ENCODE measurements around the gene KCNQ4. TPM values are rescaled to one million over a fixed set of nuclear protein-coding genes. Genes with fewer than 3 reads are reported as not detected.

Gene KCNQ4
- total RNA-seq, 1 experiment from 2014 or later = 1.6 TPM

DNA sequence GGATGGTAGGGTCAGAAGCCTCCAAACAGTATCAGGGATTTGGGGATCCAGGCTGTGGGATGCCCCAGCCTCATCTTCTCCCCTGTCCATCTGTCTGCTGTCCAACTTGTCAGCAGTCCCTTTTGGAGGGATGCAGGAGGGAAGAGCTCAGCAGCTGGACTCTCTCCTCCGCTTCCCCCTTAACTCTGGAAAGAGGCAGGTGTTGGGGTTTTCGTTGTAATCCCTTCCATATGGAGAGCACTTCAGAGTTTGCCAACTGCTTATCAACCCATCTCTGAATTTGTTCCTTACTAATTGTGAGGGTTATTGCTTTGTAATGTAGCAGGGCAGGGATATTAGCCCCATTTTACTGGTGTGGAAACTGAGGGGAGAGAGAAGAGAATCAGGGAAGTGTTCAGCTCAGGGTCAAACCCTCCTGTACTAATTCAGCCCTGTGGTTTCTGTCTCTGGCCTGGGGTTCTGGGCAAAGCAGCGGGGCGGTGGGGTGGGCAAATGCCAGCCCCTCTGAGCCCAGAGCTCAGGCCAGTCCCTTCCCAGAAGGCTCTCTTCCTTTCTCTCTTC, 75.3 kb downstream of the KCNQ4 start:
- intact Hi-C loops (cut with micrococcal nuclease; ENCODE audit: unreplicated experiment) = no loop called here
- ChIA-PET CTCF (no interaction called here), POLR2A (no interaction called here)
- no peak for DNase-seq
- H3K36me3 Mint-ChIP-seq (ENCODE audit: insufficient read depth, unreplicated experiment) = peaks cover 6% of the 10 kb centered on the region
- Histone ChIP-seq H3K36me3 (ENCODE audit: control insufficient read depth, insufficient read depth, low read length) (no peaks in the 10 kb centered on the region), H3K9me3 (no peaks in the 10 kb centered on the region), H3K4me3 (ENCODE audit: low read depth, low read length) (no peak overlapping the region), H3K27me3 (replicated peaks; ENCODE audit: control insufficient read depth, insufficient read depth, low read length) (no peaks in the 10 kb centered on the region), H3K4me1 (peaks cover 14% of the 10 kb centered on the region)
- H3K4me1 Mint-ChIP-seq (ENCODE audit: low read depth, unreplicated experiment) = no peaks in the 10 kb centered on the region
- H3K27ac Mint-ChIP-seq (ENCODE audit: unreplicated experiment) = no peak overlapping the region
- H3K27me3 Mint-ChIP-seq (ENCODE audit: insufficient read depth, unreplicated experiment) = no peaks in the 10 kb centered on the region
- TF ChIP-seq, protein P1, sequence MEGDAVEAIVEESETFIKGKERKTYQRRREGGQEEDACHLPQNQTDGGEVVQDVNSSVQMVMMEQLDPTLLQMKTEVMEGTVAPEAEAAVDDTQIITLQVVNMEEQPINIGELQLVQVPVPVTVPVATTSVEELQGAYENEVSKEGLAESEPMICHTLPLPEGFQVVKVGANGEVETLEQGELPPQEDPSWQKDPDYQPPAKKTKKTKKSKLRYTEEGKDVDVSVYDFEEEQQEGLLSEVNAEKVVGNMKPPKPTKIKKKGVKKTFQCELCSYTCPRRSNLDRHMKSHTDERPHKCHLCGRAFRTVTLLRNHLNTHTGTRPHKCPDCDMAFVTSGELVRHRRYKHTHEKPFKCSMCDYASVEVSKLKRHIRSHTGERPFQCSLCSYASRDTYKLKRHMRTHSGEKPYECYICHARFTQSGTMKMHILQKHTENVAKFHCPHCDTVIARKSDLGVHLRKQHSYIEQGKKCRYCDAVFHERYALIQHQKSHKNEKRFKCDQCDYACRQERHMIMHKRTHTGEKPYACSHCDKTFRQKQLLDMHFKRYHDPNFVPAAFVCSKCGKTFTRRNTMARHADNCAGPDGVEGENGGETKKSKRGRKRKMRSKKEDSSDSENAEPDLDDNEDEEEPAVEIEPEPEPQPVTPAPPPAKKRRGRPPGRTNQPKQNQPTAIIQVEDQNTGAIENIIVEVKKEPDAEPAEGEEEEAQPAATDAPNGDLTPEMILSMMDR (IDR thresholded peaks at IDR 0.05; ENCODE audit: insufficient read depth in 1 of 2, low read depth in 1 of 2, low read length in 1 of 2, severe bottlenecking in 1 of 2, unreplicated experiment in 1 of 2) = no peak
- no peaks in the 10 kb centered on the region for H3K9me3 Mint-ChIP-seq (ENCODE audit: unreplicated experiment)
- no TSS peak for BruUV-seq (replicated peaks)
- H3K4me3 Mint-ChIP-seq (ENCODE audit: unreplicated experiment) = no peak overlapping the region

DNA sequence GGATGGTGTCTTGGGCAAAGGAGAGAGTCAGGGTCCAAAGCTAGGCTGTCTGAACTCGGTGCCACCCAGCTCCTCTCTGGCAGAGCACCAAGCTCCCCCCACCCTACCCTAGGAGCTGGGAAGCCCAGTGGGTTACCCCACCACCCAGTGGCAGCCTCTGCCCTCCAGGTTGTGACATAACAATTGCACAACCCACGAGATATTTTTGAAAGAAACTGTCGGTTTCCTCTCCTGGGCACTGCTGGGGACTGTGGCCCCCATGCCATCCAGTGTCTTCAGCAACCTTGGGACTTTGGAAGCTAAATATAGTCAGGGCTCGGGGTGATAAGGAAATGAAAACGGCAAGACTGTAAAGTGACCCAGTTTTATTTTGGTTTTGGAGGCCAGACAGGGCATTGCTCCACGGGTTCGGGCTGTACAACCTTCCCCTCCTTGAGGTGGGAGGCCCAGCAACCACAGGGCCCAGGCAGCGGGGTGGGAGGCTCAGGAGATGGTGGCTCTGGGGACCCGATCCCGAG, 77.2 kb downstream of the KCNQ4 start:
- no peaks in the 10 kb centered on the region for H3K27me3 ChIP-seq (replicated peaks; ENCODE audit: control insufficient read depth, insufficient read depth, low read length)
- H3K4me1 ChIP-seq = peaks cover 24% of the 10 kb centered on the region
- POLR2A ChIA-PET = no interaction called here
- Mint-ChIP-seq H3K36me3 (ENCODE audit: insufficient read depth, unreplicated experiment) (peaks cover 6% of the 10 kb centered on the region), H3K4me3 (ENCODE audit: unreplicated experiment) (peak overlapping the region; percentile 84), H3K27ac (ENCODE audit: unreplicated experiment) (peak overlapping the region; percentile 85), H3K27me3 (ENCODE audit: insufficient read depth, unreplicated experiment) (no peaks in the 10 kb centered on the region), H3K4me1 (ENCODE audit: low read depth, unreplicated experiment) (no peaks in the 10 kb centered on the region), H3K9me3 (ENCODE audit: unreplicated experiment) (no peaks in the 10 kb centered on the region)
- intact Hi-C loops (cut with micrococcal nuclease; ENCODE audit: unreplicated experiment) = no loop called here
- peak overlapping the region; percentile 52 for H3K4me3 ChIP-seq (ENCODE audit: low read depth, low read length)
- CTCF ChIA-PET = interaction anchor here (0.8 kb wide), 1 partner anchor 88 kb away, joined by 5 read pairs; no protein-coding TSS in a partner anchor
- no peaks in the 10 kb centered on the region for H3K9me3 ChIP-seq
- TF ChIP-seq, protein P1 (IDR thresholded peaks at IDR 0.05; ENCODE audit: insufficient read depth in 1 of 2, low read depth in 1 of 2, low read length in 1 of 2, severe bottlenecking in 1 of 2, unreplicated experiment in 1 of 2) = no peak
- BruUV-seq (replicated peaks) = no TSS peak
- no peaks in the 10 kb centered on the region for H3K36me3 ChIP-seq (ENCODE audit: control insufficient read depth, insufficient read depth, low read length)
- no peak for DNase-seq

DNA sequence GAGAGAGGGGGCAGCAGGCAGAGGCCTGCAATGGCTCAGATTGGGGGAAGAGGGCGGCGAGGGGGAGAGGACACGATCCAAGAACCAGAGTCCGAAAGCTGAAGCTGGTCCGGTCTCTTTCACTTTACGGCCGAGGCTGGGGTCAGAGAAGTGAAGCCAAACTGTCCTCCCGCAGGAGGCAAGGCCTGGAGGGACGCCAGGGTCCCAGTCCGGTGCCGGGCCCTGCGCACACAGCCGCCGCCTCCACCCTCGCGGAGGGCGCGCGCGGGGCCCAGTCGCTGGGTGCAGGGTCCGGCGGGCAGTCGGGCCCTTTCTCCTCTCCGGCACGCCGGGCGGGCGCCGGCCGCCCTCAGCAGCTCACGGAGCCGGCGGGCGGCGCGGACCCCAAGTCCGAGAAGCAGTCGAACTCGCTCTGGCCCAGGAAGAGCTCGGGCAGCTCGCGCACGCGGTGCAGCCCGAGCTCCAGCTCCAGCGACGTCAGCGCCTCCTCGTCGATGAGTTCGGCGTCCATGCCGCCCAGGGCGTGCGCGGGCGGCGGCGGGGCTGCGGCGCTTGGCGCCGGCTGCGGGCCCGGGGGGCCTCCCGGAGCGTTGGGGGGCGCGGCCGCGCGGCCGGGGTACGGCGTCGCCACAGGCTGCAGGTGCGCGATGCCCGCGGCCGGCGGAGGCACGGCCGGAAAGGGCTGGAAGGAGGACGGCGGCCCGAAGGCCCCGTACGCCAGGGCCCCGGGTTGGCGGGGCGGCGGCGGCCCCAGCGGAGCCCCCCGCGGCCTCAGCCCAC, 77.8 kb downstream of the KCNQ4 start:
- H3K27ac Mint-ChIP-seq (ENCODE audit: unreplicated experiment) = peak overlapping the region; percentile 85
- H3K4me1 Mint-ChIP-seq (ENCODE audit: low read depth, unreplicated experiment) = peaks cover 6% of the 10 kb centered on the region

More for the DNA sequence above, 77.8 kb downstream of the KCNQ4 start:
- H3K27me3 ChIP-seq (replicated peaks; ENCODE audit: control insufficient read depth, insufficient read depth, low read length) = no peaks in the 10 kb centered on the region
- DNase-seq = peak in 1 of 2 experiments; percentile 39
- H3K27me3 Mint-ChIP-seq (ENCODE audit: insufficient read depth, unreplicated experiment) = no peaks in the 10 kb centered on the region
- H3K9me3 ChIP-seq = no peaks in the 10 kb centered on the region
- peak overlapping the region; percentile 84 for H3K4me3 Mint-ChIP-seq (ENCODE audit: unreplicated experiment)
- peaks cover 28% of the 10 kb centered on the region for H3K4me1 ChIP-seq
- BruUV-seq (replicated peaks) = no TSS peak
- TF ChIP-seq, protein P1 (IDR thresholded peaks at IDR 0.05; ENCODE audit: insufficient read depth in 1 of 2, low read depth in 1 of 2, low read length in 1 of 2, severe bottlenecking in 1 of 2, unreplicated experiment in 1 of 2) = no peak
- ChIA-PET POLR2A (interaction anchor here (1.4 kb wide), 1 partner anchor 119 kb away, joined by 15 read pairs; the partner anchor contains the start of gene CTPS1), CTCF (interaction anchor here (0.6 to 2.0 kb wide), 2 partner anchors 78 to 90 kb away, joined by 5 to 35 read pairs; no protein-coding TSS in a partner anchor)
- no peaks in the 10 kb centered on the region for H3K9me3 Mint-ChIP-seq (ENCODE audit: unreplicated experiment)
- intact Hi-C loops (cut with micrococcal nuclease; ENCODE audit: unreplicated experiment) = loop anchor here (1.0 kb wide), 2 partner anchors 91 to 116 kb away; no protein-coding TSS in a partner anchor
- peak overlapping the region; percentile 52 for H3K4me3 ChIP-seq (ENCODE audit: low read depth, low read length)
- peaks cover 6% of the 10 kb centered on the region for H3K36me3 Mint-ChIP-seq (ENCODE audit: insufficient read depth, unreplicated experiment)
- H3K36me3 ChIP-seq (ENCODE audit: control insufficient read depth, insufficient read depth, low read length) = no peaks in the 10 kb centered on the region

All from Caco-2 (cell line).